GM20431 (cell line): ENCODE data around the gene MEDAG.

Experiments used
- in situ Hi-C: fragments of 300-500 bp; cut with MseI, MboI; formaldehyde crosslinking; loops from one replicate; pipeline ENCODE4 v1.15.0; 2020; ENCODE audit warnings: low sequenced_read_pairs; ENCODE audit not compliant: unreplicated experiment

Gene MEDAG

DNA sequence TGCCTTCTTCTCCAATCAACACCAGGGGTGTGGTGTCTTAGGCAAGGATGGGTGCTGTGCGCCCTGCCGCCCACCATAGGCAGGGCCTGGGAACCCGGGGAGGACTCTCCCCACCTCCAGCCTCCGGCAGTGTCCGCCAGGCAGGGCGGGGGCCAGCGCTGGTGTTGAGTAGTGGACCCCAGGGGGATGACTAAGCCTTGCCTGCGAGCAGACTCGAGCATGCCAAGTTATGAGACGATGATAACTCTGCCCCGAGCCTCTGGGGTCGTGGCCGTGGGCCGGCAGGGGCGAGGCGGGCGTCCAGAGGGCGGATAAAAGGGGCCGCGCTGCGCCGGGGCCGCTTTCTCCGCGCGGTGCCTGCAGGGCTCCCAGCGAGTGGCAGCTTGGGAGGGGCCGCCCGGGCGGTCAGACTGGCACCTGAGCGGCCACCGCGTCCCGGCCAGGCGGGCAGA is at the start of gene MEDAG:
MEDAG (plus strand) TSS at position 340 of the 452 bp plus-strand sequence. CDS start 245 bp downstream, outside the sequence.
- in situ Hi-C loops, result no loop called here

DNA sequence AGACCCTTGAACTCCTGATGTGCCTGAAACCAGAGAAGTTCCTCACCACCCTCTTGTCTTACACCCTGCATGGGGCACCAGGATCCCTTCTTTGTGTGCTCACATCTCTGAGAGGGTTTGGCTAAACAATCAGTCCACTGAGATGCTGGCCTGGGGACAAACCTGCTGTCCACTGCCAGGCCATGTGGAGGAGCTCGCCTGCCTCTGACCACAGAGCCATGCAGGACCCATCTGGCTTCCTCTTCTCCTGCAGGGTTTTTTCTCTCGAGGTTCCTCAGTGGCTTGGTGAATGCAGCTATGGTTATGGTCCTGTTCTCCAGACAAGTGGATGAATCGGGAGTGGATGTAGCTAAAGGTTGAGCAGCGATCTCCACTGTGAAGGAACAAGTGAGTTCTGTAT is 49.1 kb upstream of the MEDAG start:
- in situ Hi-C loops, result no loop called here

DNA sequence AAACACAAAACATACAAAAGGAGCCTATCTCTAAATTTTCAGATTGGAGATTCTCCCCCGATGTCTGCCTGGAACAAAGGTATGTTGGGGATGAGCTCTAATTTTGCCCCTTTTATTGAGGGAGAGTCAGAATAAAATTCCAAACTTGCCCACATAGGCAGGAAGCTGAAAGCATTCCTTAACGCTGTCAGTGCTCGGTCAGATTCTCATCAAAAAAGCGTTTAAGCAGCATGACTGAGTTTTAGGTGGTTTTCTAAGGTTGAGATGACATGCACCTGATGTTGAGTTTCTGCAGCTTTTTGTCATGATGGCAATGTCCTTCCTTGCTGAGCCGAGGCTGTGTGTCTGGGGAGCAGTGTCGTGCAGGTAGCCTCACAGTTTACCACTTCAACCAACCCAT is 48.4 kb upstream of the MEDAG start:
- in situ Hi-C loops, result no loop called here

DNA sequence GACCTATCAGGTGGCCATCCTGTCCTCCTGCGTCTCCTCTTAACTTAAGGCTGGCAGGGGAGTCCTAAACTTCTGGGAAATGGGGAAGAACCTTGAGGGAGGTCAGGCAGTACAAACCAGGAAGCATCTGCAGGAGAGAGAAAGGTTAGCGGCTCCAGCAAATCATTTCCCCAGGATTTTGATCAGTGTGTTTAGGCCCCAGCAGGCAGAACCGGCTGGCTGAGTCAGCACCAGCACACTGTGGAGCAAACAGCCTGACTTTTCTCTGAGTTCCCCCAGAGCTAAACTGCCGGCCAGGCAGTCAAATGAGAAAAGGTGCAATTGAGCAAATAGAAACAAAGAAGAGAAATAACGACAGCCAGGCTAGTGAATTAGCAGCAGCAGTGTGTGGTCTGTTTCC is 46.7 kb upstream of the MEDAG start:
- in situ Hi-C loops, result no loop called here

DNA sequence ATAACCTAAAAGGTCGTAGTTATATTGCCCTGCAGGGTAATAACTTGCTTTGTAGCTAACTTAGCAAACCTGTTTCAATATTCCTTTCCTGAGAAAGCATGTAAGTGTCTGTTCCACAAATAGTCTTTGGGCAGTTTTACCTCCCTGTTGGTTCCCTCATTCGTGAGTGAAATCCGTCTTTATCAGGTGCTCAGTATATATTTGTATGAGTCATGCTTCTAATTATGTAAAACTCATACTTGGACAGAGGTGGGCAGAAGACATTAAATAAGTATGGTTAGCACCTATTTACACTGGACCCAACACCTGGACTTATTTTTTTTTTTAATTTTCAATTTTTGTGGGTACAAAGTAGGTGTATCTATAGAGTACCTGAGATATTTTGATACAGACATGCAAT is 44.9 kb upstream of the MEDAG start:
- in situ Hi-C loops, result no loop called here

DNA sequence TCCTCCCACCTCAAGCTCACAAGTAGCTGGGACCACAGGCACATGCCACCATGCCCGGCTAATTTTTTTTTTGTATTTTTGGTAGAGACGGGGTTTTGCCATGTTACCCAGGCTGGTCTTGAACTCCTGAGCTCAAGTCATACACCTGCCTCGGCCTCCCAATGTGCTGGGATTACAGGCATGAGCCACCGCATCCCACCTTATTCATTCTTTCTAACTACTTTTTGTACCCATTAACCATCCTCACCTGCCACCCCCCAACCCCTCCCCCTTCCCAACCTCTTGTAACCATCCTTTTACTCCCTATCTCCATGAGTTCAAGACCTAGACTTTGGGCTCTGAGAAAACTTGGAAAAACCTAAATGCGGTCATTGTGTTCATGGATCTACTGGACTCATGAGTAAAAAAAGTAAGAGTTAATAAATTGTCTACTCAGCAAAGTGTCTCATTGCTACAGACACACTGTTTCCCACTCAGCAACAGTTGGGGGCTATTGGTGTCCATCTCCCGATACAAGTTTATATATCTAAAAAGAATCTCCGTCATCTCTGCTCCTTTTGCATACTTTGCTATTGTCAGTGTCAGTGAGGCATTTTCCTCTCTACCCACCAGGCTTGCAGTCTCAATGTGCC is 44.1 kb upstream of the MEDAG start:
- in situ Hi-C loops, result no loop called here

DNA sequence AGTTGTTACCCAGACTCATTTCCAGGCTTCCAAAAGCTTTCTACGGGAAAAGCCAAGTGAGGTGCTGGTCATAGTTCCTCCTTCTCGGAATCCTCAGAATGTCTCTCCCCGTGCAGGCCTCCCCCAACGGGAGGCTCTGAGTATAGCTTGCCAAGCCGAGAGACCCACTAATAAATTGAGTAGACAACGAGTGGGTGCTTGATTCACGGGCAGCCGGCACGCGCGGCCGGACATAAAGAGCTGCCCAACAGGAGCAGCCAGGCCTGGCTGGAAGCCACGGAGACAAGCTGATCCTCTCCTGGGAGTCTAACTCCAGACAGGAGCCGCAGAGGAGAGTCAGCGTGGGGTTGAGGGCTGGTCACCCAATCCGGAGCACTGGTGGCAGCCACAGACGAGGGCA is 43.4 kb upstream of the MEDAG start:
- in situ Hi-C loops, result no loop called here

DNA sequence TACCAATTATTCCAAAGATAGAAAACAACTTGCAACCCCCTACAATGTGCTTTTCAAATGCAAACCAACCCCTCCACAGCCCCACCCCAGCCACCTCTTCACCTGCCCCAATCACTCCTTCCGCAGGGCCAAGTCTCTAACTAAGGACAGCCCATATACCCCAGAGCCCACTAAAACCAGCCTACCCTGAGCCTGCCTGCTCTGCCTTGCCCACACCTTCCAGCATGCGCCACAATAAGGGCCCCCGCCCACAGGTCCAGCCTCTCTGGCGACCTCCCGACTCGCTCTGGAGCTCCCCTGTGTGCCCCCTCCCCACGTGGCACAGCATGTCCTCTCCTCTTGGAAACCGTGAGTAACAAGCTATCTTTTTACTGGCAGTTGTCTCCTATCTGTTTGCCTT is 42.8 kb upstream of the MEDAG start:
- in situ Hi-C loops, result no loop called here

DNA sequence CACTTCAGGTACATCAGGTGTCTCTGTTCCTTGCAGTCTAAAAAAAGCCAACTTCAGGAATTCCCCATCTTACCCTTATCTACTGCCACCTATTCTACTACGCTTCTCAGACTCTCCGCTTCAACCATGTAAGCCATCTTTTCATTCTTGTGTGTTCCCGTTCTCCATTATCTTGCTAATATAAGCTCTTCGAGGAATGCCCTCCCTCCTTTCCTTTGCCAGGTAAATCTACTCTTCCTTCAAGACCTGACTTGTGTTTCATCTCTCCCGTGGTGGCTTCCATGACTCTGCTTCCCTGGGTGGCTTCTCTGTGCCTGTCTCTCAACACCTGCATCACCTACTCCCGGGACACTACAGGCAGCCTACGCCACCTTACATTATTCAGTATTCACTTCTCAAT is 42.3 kb upstream of the MEDAG start:
- in situ Hi-C loops, result no loop called here

DNA sequence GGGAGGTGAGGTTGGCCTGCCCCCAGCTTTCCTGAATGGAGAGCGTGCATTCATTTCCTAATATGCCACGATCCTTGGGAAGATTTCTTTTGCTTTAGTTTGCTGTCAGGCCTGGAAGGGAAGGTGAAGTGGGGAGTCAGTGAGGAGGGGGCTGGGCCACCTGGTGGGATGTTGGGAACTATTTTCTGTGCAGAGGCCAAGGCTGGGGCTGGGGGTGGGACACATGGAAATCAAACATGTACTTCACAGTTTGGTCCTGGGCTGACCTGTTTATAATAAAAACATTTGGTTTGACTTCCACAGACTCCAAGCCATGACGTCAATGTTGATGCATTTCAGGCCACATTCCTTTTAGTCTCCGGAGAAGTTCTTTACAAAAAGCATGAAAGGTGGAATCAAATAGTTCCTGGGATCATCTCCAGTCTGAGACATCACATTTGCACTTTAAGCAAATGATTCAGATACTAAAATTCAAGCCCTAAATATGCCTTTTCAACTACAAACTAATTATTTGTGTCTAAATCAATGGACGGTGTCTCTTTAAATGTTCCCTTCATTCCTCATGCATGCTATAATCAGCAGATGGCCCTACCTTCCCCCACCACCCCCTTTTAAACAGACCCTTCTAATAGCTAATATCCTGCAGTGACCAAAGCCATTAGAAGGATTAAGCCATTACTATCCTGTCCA is 41.5 kb upstream of the MEDAG start:
- in situ Hi-C loops, result no loop called here

DNA sequence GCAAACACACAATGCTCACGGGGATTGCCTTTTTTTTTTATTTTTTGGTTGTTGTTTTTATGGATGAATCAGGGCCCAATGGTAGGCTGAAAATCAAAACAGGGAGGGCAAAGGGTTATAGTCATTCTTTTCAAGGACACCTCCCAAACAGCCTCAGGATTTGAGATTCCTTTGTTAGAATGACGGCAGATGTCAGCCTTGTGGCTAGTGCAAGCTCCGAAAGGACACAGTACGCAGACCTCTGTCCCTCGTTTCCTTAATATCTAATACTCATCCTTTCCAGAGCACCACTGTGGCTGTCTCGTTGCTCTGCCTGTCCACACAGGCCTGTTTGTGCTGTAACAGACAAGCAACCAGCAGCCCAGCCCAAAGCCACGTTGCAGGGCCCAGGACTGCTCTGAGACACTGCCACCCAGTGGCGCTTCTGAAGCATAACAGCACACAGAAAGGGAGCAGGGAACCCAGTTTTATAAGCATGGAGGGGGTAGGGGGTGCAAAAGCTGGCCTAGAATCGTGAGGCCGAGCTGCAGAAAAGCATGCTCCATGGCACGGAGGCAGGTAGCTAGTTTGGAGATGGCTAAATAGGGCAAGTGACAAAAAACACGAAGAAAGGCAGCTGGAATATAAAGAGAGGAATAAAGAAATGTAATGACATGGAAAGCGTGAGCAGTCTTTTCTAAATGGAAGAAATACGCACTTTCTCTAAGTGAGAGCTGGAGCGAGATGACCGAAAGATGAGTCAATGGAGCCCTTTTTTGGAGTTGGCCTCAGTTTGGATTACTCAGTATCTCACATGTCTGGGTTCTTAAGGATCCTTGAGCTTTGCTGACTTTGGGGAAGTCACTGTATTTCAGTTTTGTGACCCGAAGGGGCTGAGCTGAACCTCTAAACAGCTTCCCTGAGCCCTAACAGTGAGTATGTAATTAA is 40.7 kb upstream of the MEDAG start:
- in situ Hi-C loops, result no loop called here

DNA sequence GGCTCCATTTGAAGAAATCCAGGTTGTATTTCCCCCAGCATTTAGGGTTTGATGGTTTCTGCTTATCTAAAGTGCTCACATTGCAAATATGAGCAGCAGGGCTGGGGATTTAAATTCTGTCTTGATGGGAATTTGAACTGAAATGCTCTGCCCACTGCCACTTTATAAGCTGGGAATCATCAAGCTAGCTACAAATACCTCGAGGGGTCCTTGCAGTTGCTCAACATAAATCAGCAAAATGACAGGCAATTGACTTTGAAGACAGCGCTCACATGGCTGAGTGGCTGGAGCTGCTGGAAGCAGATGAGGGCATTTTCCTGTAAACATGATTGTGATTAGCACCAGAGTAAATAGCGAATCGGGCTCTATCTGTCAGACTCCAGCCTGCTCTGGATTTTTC is 39.4 kb upstream of the MEDAG start:
- in situ Hi-C loops, result no loop called here

DNA sequence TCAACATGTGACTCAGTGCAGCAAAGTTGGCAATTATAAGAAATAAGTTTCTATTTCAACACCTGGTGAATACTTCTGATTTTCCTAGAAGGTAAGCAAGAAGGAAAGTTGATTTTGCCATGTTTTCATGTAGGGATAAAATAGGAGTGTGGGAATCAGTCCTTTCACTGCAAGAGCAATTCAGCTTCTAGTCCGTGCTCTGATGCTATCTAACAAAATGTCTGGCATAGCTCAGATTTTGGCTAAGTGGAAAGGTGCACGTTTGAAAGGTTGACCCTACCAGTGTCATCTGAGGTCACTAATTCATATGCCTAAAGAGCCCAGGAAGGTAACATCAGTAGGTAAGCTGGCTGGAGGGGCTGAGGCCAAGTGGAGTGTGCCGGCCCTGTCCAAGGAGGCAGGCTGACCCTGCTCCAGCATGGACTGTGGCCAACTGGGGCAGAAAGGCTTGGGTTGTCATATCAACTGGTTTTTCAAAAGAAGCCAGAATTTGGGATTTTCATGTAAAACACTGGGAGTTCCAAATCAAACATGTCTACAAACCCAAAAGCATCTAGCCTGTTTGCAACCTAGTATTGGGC is 38.9 kb upstream of the MEDAG start:
- in situ Hi-C loops, result no loop called here

DNA sequence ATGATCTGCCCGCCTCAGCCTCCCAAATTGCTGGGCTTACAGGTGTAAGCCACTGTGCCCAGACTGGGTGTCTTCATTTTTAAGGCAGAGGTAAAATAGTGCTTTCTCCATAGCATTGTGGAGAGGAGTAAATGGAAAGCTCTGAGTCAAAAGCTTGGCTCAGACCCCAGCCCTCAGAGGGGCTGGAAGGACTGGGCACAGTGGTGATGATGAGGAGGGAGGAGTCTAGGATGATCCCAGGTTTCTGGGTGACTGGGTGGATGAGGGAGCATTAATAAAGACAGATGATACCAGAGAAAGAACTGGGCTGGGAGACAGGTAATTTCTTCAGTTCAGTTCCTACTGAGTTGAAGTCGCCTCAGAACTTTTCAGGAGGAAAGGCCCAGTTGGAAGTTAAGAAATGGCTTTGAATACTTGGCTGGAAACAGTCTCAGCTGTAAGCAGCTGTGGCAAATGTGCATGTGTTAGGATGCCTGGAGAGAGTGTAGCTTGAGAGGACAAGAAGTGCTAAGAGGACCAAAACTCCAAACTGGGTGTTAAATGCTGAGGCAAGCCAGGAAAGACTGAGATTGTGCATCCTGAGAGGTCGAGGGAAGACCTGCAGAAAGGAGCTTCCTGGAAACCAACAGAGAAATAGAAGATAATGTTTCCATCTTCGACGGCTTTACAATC is 37.1 kb upstream of the MEDAG start:
- in situ Hi-C loops, result no loop called here

DNA sequence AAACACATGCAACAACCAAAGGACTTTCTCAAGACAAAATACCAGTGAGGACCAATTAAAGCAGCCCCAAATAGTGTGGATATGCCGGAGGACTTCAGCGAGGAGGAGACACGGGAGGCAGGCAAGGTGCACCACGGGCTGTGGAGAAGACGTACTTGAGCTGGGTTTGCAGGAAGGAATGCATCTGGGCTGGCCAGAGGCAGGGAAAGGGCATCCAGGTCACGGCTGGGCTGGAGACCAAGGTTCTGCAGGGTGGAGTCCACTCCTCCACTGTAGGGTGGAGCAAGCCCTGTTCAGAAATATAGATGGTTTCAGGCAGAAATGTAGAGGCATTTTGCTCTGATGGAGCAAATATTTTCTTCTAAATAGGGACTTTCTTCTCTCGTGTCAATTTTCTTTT is 36.6 kb upstream of the MEDAG start:
- in situ Hi-C loops, result no loop called here

DNA sequence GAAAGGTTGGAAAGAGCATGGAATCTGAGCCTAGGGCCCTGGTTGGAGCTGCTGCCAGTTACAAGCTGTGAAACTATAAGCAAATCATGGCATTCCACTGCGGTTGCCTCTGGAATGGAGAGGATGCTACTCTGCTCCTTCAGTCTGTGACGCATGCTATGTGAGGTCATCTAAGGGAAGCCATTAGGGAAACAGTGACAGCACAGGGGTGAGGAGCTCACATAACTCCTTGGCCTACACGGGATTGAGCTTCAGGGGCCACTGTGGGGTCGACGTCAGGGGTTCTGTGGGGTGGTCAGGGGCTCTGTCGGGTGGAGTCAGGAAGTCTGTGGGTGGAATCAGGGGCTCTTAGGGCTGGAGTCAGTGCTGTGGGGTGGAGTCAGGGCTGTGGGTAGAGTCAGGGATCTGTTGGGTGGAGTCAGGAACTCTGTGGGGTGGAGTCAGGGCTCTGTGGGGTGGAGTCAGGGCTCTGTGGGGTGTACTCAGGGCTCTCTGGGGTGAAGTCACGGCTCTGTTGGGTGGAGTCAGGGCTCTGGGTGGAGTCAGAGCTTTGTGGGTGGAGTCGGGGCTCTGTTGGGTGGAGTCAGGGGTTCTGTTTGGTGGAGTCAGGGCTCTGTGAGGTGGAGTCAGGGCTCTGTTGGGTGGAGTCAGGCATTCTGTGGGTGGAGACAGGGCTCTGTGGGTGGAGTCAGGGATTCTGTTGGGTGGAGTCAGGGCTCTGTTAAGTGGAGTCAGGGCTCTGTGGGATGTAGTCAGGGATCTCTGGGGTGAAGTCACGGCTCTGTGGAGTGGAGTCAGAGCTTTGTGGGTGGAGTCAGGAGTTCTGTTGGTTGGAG is 35.8 kb upstream of the MEDAG start:
- in situ Hi-C loops, result no loop called here

DNA sequence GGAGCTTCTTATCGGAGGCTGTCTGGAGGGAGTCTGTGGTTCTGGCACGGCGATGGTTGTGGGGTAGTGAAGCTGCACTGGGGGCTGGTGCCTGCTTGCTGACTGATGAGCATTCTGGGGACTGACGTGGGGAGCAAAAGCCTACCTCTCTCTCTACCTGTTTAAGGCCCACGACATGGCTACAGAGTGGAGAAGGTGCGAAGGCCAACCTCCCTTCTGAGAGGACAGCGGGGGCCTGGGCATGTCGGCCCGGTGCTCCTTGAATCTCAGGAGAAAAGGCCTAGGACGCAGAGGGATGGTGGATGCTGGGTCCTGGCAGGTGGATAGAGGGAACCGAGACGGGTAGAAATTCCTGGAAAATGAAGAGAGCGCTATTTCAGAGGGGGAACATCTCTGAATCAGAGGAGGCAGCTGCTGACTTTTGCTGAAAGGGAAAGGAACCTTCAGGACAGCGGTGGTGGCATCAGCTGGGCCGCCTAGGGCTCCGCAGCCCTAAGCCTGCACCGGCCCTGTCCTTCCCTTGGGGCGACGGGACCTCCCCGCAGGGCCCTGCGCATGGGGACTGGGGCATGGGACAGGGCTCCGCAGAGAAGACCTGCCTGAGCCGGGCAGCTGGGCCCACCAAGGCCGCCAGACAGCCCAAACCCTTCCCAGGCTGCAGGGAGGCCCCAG is 35.0 kb upstream of the MEDAG start:
- in situ Hi-C loops, result no loop called here

DNA sequence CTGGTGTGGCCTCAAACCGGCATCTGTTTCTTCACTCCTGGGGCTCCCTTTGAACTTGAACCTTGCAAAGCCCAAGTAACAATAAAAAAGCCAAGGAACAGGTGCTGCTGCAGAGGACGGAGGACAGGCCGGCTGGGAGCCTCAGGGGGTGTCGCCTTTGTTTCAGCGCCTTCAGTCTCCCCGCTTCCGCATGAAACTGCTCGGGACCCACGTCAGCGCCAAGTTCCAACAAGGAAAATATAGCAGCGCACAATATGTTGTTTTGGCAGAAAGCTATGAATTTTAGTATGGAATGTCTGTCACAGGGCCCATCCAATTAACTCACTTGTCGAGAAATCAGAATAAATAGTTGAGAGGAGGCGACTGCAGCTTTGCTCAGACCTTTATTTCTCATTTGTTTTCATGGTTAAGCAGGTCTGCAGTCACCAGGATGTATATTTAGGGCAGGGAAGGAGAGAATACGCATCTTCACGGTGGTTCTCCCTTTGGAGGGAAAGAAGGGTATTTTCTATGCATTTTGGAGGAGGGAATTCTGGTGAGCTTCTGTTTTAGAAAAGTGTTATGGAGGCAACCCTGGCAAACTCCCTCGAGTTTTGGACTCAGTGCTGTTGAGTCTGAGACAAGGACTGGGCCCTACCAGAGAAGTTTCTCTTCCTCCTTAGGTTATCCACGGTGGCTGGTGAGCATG is 34.3 kb upstream of the MEDAG start:
- in situ Hi-C loops, result no loop called here
